Erythroblast (primary cell): ENCODE measurements around the gene TICRR.

ENCODE experiments used
- DNase-seq, 2 experiments: peaks; one replicate each; lab custom pipeline; 2025; lab: John Stamatoyannopoulos, UW
- GATA1 ChIP-seq: IDR thresholded peaks from 2 replicates; pipeline ENCODE4 v1.6.1; 2011; ENCODE audit warnings: low read depth, mild to moderate bottlenecking, control low read depth, low read length, moderate library complexity
- POLR2A ChIP-seq: IDR thresholded peaks from 2 replicates; pipeline ENCODE4 v1.6.1; 2011; ENCODE audit warnings: mild to moderate bottlenecking, low read length

Gene TICRR

GRCh38 chr15:89628806-89629715 lies 53.8 kb downstream of the TICRR start:
- TF ChIP-seq GATA1 (no peak), POLR2A (no peak)
- no peak for DNase-seq

GRCh38 chr15:89629829-89630228 lies 54.6 kb downstream of the TICRR start:
- no peak for DNase-seq
- TF ChIP-seq POLR2A, result no peak
- TF ChIP-seq GATA1, result no peak

GRCh38 chr15:89630260-89630659 lies 55.0 kb downstream of the TICRR start:
- no peak for DNase-seq
- TF ChIP-seq POLR2A (no peak), GATA1 (no peak)

- TF ChIP-seq GATA1, result no peak
- no peak for DNase-seq
Measured at GRCh38 chr15:89630974-89631901, 56.0 kb downstream of the TICRR start.

- no peak for DNase-seq
- no peak for TF ChIP-seq GATA1
- TF ChIP-seq POLR2A, result no peak
Measured at GRCh38 chr15:89631902-89632264, 56.6 kb downstream of the TICRR start.

- no peak for DNase-seq
- TF ChIP-seq POLR2A, result no peak
- TF ChIP-seq GATA1, result no peak
Measured at GRCh38 chr15:89632563-89633430, 57.5 kb downstream of the TICRR start.

- TF ChIP-seq POLR2A, result no peak
- no peak for TF ChIP-seq GATA1
- DNase-seq, result no peak
Measured at GRCh38 chr15:89633585-89633984, 58.3 kb downstream of the TICRR start.

- TF ChIP-seq POLR2A (no peak), GATA1 (no peak)
- no peak for DNase-seq
Measured at GRCh38 chr15:89640245-89640644, 65.0 kb downstream of the TICRR start.

GRCh38 chr15:89641053-89641452 lies 65.8 kb downstream of the TICRR start:
- DNase-seq, result no peak
- TF ChIP-seq GATA1, result no peak
- no peak for TF ChIP-seq POLR2A

- TF ChIP-seq GATA1 (no peak), POLR2A (no peak)
- no peak for DNase-seq
Measured at GRCh38 chr15:89642106-89642505, 66.8 kb downstream of the TICRR start.

- DNase-seq, result no peak
- TF ChIP-seq GATA1 (no peak), POLR2A (no peak)
Measured at GRCh38 chr15:89645680-89646079, 70.4 kb downstream of the TICRR start.

GRCh38 chr15:89646416-89647141 lies 71.3 kb downstream of the TICRR start:
- DNase-seq, result no peak
- TF ChIP-seq POLR2A, result no peak

- TF ChIP-seq GATA1 (no peak), POLR2A (no peak)
- DNase-seq, result peak; percentile 56 to 77
Measured at GRCh38 chr15:89647191-89647851, 72.1 kb downstream of the TICRR start.
